ENCODE data around the gene DDR1. TPM values are rescaled to one million over a fixed set of nuclear protein-coding genes. Genes with fewer than 3 reads are reported as not detected.
"Not testable (repeated sequence)": the region's sequence is repeated elsewhere in the genome, so short reads cannot be mapped to it uniquely, and the experiment has no call there.

DDR1 gene
- polyA plus RNA-seq (2013, experiment 1 of 2; ENCODE audit: insufficient read length), result 49.2 TPM
- polyA plus RNA-seq (2013, experiment 2 of 2; ENCODE audit: insufficient read length), result 67.8 TPM

DNA sequence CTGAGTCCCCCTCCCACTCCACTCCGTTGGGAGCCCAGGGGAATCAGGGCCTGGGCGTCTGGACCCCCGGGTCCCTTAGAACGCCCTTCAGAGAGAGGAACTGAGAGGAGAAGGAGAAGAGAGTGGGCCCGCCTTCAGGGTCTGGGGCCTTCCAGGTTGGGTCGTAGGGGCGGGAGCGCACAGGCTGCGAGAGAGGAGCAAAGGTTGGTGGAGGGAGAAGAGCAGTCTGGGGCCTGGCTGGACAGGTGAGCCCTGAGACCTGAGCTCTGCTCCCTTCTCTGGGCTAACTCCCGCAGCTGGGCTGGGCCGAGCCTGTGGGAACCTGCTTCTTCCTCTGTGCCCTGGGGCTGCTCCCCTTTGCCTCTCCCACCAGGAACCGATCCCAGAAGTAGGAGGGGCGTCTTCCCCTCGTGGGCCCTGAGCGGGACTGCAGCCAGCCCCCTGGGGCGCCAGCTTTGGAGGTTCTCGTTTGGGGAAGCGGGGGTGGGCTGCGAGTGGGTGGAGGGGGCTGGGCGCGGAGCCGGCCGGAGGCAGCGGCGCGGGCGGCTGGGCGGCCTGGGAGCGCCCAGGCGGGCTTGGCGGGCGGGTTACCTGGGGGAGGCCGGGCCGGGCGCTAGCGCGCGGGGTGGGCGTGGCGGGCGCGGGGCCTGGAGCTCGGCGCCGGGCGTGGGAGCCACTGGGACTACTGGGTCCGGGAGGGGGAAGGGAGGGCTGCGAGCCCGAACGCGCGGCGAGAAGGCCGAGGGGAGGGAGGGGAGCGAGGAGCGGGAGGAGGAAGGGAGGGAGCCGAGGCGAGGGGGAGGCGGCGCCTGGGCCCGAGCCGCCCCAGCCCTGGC, at the start of gene DDR1:
DDR1 (plus strand) TSS at position 835 of the 836 bp plus-strand sequence. CDS start 4,211 bp downstream, outside the sequence.
- peak; percentile 70 for DNase-seq

DNA sequence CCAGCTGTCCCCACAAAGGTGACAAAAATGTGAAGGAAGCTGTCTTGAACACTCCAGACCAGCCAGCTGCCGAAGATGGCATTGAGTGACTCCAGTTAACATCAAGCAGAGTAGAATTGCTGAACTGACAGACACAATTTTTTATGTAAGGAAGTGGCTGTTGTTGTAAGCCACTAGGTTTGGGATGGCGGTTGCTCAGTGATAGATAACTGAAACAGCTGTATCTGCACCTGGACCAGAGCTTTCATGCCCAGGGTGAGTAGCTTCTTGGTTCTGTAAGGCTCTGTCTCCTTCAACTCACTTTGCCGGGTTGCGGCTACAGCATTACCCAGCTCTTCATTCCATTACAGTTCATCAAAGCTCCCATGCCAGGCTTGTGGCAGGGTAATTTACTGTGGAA, 49.7 kb upstream of the DDR1 start:
- peak; percentile 30 for DNase-seq

DNA sequence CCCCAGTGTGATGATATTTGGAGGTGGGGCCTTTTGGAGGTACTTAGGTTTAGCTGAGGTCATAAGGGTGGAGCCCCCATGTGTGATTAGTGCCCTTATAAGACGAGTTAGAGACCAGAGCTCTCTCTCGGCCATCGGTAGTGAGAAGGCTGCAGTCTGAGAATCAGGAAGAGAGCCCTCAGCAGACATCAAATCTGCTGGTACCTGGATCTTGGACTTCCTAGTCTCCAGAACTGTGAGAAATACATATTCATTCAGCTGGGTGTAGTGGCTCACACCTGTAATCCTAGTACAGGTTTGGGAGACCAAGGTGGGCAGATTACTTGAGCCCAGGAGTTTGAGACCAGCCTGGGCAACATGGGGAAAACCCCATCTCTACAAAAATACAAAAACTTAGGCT, 48.7 kb upstream of the DDR1 start:
- DNase-seq, result no peak

DNA sequence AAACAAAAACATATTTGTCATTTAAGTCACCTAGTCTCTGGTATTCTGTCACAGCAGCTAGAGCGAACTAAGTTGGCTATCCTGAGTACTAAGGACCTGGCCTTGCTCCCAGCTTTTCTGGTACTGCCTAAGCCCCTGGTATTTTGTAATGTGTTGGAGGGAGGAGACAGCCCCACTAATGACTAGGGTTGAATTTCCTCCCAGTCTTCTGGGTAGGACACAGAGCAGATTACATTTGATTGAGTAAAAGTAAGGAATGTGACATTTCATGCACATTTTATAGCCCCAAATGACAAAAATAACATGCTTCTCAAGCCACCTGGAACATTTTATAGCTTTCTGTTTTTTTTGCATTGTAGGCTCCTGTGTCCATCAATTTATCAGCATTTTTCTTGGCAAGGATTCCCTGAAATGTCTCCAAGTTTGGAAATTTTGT, 47.9 kb upstream of the DDR1 start:
- peak; percentile 69 for DNase-seq

DNA sequence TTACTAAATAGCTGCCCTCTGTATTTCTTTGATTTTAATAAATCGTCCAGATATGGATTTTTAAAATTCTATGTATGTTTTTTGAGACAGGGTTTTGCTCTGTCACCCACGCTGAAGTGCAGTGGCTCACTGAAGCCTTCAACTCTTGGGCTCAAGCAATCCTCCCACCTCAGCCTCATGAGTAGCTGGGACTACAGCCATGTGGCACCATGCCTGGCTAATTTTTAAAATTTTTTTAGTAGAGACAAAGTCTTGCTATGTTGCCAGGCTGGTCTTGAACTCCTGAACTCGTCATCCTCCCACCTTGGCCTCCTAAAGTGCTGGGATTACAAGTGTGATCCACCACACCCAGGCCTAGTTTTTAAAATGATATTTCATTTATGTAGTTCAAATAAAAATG, 47.4 kb upstream of the DDR1 start:
- no peak for DNase-seq

DNA sequence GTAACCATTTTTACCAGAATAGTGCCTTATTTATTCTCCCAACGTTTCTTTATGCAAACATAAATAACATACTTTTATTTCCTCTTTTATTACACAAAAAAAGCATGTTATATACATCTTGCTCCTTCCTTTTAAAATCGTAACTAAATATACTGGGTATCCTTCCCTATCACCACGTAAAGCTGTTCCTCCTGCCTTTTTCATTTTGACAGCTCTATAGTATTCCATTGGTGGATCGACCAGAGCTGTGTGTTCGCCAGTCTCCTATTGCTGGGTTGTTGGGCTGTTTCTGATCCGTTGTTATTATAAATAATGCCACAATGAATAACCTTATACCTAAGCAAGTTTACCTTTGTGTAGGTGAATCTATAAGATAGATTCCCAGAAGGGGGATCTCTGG, 46.9 kb upstream of the DDR1 start:
- no peak for DNase-seq

DNA sequence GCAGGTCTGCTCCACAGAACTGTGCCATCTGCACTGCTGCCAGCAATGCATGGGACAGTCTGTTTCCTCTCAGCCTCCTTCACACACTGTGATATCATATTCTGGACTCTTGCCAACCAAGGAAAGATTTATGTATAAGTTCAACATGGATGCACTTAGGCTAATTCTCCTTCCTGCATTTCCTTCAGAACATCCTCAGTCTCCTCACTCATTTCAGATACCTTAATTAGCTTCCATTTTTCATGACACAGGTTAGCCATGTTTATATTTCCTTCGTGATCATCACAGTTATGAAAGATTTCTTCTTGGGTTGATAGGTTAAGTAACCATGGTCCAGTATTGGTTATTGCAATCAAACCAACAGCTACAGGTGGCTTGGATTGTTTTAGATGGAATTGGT, 46.4 kb upstream of the DDR1 start:
- peak; percentile 28 for DNase-seq

DNA sequence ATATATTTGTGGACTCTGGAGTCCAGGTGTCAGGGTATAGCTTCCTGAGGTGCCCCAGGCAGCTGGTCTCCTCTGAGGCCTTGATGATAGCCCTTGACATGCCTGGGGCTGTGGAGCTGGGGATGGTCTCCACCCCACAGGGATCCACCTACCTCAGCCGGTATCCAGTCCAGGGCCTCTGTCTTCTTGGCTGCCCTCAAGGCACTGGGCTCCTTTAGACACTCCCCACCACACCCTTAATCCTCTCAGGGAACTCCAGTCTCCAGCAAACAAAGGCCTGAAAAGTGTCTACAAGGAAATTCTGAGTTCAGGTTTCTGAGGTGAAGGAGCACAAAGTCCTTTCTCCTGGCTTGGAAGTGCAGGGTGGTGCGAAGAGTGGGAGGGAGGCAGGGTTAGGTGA, 44.6 kb upstream of the DDR1 start:
- no peak for DNase-seq

DNA sequence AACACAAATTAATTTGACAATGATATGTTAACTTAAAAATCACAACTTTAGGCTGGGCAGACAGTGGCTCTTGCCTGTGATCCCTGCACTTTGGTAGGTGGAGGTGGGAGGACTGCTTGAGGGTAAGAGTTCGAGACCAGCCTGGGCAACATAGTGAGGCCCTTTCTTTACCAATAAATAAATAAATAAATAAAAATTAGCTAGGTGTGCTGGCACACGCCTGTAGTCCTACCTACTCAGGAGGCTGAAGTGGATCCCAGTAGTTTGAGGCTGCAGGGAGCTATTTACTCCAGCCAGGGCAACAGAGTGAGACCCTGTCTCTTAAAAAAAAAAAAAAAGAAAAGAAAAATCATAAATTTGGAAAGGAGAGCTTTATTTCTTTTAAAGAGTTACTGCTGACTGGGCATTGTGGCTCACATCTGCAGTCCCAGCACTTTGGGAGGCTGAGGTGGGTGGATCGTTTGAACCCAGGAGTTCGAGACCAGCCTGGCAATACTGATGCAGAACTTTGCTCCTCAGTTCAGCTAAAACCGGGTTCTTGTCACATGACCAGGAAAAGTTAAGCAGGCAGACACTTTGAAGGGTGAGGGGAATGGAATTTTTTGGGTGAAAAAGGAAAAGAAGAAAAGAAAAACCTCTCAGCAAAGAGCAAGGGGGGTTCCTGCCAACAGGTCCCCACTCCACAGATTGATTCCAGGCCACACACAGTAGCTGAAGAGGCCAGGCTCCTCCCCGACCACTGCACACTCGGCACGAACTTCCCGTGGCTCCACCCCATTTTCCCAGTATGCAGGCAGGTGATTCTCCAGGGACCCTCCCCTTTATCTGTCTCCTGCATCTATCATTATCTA, 44.0 kb upstream of the DDR1 start:
- DNase-seq, result no peak

DNA sequence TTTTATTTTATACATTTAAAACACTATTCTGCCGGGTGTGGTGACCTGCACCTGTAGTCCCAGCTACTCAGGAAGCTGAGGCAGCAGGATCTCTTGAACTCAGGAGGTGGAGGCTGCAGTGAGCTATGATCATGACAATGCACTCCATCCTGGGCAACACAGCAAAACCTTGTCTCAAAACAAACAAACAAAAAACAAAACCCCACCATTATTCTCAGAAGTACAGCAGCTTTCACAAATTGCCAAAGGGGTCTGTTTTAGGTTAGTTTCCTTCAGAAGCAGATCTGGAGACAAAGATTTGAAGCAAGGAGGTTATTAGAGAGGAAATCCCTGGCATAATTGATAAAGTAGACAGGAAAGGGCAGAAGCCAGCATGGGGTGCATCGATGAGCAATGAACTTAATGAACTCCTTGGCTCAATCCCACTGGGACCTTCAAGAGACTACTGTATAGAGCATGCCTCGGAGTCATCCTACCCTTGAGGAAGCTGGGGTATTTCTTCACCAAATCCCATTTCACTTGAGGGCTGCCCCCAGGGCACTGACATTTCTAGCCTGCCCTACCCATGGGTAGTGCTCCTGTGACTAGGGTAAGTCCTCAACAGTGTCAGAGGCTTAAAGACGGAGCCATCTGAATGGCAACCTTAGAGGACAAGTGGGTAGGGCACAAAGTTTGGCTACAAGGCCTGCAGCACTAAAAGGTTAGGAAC, 43.2 kb upstream of the DDR1 start:
- DNase-seq, result no peak

DNA sequence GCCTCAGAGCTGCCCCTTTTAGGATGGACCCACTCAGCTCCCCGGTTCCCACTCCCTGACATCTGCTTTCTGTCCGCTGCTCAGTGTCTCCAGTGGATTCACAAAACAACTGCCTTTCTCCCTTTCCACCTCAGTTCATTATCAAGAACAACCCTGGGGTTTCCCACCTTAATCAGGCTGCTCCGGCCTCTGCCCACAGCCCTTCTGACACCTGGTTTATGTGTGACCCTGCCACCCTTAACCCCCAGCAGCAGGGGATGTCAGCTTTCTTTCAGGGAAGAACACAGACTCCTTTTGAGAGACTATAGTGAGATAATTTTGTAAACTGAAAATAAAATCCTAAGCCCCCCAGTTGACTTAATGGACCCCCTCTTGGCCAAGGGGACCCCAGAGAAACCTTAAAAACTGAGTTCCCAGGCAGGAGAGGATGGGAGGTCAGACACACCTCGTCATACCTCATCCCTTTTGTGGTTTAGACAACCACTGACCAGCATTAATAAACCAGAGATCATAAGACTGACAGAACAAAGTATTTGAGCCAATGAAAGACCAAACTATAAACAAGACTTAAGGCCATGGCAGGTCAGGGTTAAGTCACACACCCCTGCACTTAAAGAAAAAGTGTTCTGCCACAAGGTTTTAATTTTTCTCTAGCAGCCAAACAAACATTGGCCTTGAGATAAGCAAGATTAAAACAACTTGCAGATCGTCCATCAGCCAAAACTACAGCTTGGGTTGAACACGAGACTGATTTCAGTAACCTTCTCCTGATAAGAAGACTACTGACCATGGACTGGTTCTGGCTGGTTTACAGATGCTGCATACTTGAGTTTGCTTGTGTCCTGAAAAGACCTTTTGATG, 42.4 kb upstream of the DDR1 start:
- DNase-seq, result no peak

DNA sequence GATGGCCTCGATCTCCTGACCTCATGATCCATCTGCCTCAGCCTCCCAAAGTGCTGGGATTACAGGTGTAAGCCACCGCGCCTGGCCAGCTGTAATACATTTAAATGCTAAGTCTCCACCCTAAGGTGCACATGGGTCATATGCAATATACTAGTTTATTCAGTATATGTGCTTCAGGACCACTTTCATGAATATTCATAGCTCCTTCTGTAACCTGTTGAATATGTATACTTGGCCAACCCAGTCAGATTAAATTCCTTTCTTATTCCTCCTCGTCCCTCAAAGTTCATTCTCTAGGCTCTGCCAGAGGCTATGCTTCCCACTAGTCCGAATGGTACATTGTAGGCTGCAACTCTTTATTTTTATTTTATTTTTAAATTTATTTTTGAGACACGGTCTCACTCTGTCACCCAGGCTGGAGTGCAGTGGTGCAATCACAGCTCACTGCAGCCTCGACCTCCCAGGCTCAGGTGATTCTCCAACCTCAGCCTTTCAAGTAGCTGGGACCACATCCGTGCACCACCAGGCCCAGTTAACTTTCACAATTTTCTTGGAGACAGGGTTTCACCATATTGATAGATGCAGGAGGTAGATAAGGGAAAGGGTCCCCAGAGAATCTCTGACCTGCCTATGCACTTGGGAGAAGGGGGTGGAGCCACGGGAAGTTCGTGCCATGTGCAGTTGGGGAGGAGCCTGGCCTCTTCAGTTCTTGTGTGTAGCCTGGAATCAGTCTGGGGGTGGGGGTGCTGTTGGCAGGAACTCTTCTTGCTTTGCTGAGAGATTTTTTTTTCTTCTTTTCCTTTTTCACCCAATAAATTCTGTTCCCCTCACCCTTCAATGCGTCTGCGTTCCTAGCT, 41.3 kb upstream of the DDR1 start:
- DNase-seq, result peak; percentile 43

DNA sequence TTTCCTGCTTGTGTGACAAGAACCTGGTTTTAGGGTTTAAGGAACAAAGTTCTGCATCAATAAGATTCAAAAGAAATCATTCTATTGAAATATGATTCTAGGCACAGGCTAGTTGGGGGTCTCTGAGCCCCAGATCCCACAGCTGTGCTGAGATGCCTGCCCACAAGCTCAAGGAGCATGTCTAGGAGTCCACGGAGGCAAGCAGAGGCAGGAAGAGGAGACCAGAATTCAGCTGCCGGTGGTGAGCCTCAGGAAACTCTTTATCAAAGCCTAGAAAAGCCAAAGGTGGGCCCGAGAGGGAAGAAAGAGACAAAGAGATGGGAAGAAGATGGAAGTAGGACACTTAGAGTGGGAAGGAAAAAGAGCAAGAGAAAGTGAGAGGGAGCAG, 40.7 kb upstream of the DDR1 start:
- DNase-seq, result no peak

DNA sequence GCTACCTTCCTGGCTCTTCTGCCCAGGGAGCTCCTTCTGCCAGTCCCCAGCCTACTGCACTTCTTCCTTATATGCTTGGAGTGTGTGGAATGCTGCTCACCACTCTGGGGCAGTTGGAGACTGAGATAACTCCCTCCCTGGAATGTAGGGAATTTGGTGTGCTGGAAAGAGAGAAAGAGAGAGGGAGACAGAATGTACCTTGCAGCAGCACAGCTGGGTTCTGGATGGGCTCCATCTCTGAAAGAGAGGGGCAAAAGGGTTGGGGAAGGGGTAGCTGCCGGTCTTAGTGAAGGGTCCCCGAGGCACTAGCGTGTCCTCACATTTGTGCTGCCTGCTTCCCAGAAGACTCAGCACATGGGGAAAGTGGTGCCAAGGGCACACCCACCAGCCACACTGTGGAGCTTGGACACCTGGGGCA, 40.2 kb upstream of the DDR1 start:
- peak; percentile 88 for DNase-seq

DNA sequence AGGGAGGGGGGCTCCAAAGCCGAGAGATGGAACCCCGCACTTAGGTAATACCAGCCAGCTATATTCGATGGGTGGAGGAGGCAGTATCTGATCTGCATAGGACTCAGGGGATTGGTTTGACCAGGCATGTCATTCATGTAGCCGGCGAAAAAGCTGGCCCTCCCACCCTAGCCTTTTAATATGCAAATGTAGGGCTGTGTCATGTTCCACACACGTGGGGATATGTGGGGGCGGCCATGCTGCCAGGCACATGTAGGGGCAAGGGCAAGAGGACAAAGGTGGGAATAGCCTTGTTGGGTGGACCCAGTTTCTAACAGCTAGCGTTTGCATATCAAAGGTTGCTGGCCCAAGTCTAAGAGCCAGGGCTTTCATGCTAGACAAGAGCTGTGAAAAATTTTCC, 39.1 kb upstream of the DDR1 start:
- no peak for DNase-seq

DNA sequence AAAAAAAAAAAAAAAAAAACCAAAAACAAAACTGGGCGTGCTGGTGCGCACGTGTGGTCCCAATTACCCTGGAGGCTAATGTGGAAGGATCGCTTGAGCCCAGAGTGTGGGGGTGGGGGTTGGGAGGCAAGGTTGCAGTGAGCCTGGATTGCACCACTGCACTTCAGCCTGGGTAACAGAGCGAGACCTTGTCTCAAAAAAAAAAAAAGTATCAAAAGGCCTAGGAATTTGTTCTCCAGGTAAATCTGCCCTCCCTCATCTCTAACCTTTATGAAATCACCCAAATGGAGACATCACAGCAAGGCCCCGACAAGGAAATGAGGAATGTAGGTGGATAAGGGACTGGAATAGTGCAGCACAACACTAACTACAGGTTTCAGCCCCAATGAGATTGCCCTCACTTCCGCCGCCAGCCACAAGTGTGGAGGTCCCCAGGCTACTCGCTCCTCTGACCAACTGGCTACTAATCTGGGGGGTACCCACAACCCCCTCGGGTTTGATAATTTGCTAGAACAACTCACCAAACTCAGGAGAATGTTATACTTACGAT, 36.8 kb upstream of the DDR1 start:
- DNase-seq, result no peak

DNA sequence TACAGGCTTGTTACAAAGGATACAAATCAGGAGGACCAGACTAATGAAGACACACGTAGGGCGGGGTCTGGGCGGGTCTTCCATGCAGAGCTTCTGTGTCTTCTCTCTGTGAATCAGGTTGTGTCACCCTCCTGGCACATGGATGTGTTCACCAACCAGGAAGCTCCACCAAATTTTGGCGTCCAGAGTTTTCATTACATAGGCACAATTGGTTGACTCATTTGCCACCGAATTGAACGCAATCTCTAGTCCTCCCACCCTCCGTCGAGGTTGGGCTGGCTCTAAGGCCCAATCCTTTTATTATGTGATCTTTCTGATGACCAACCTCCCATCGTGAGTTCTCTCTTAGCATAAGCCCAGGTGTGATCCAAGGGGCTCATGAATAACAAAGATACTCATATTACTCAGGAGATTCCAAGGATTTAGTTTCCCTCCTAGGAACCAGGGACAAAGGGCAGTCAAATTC, 36.3 kb upstream of the DDR1 start:
- no peak for DNase-seq

DNA sequence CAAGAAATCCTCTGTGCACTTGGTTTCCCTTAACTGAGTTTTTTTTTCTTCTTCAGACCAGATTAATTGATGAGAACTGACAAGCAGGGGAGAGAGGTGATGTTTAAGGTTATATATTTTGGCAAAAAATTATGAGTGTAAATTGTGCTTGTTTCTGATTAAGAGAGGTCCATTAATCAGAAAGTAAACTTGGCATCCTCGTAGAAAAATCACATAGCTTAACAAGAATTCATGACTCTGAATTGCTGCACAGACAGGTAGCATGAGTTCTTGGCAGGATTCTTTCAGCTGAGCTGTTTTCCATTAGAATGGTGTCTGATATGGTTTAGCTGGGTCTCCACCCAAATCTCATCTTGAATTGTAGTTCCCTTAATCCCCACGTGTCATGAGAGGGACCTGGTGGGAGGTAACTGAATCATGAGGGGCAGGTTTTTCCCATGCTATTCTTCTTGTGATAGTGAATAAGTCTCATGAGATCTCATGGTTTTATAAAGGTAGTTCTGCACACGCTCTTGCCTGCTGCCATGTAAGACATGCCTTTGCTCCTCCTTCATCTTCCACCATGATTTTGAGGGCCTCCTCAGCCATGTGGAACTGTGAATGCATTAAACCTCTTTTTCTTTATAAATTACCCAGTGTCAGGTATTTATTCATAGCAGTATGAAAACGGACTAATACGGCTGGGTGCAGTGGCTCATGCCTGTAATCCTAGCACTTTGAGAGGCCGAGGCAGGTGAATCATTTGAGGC, 34.2 kb upstream of the DDR1 start:
- no peak for DNase-seq

DNA sequence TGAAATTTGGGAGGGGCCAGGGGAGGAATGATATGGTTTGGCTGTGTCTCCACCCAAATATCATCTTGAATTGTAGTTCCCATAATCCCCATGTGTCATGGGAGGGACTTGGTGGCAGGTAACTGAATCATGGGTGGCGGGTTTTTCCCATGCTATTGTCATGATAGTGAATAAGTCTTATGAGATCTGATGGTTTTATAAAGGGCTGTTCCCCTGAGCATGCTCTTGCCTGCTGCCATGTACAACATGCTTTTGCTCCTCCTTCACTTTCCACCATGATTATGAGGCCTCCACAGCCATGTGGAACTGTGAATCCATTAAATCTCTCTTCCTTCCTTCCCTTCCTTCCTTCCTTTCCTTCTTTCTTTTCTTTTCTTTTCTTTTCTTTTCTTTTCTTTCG, 31.9 kb upstream of the DDR1 start:
- DNase-seq, result not testable (repeated sequence)

Measured in fibroblast of skin of back (primary cell).